PC-3 (cell line): ENCODE data around the gene CNKSR3. TPM values are rescaled to one million over a fixed set of nuclear protein-coding genes. Genes with fewer than 3 reads are reported as not detected.

Source experiments
- ATAC-seq: fragments of 200-7000 bp; cut with Tn5 transposase; 2 replicates; pipeline ENCODE4 v1.9.1; 2020; ENCODE audit warnings: mild to moderate bottlenecking, moderate library complexity
- BruUV-seq: library from RNA; stranded (reverse); fragments of 400-500 nt; replicated peaks from 2 replicates; lab custom pipeline; 2021; lab: Mats Ljungman, UMichigan
- CTCF ChIA-PET: fragments of 300-600 bp; sonication (Branson Sonifier 250); formaldehyde crosslinking; loops from one replicate; lab custom pipeline; 2022; ENCODE audit warnings: antibody characterized with exemption; lab: Charles Lee
- POLR2A ChIA-PET: fragments of 300-600 bp; sonication (Branson Sonifier 250); formaldehyde crosslinking; loops from one replicate; lab custom pipeline; 2022; ENCODE audit warnings: antibody characterized with exemption; ENCODE audit not compliant: unreplicated experiment; lab: Charles Lee
- DNase-seq: peaks from one replicate; pipeline ENCODE4 v3.0.0-alpha.2; 2015
- H2AFZ ChIP-seq: fragments of 300-600 bp; sonication (generic); 2 replicates; pipeline ENCODE4 v1.6.0; 2016; ENCODE audit warnings: antibody characterized with exemption, low read length
- H3F3A ChIP-seq: fragments of 300-600 bp; sonication (generic); one replicate; pipeline ENCODE4 v1.6.0; 2017; ENCODE audit warnings: antibody characterized with exemption, low read length, control low read depth, mild to moderate bottlenecking; ENCODE audit not compliant: unreplicated experiment
- H3K27ac ChIP-seq: fragments of 300-600 bp; sonication (generic); 2 replicates; pipeline ENCODE4 v1.5.1; 2016; ENCODE audit warnings: mild to moderate bottlenecking, low read length
- H3K27me3 ChIP-seq: fragments of 300-600 bp; sonication (generic); 2 replicates; pipeline ENCODE4 v1.6.1; 2016; ENCODE audit warnings: low read length, mixed read lengths
- H3K36me3 ChIP-seq: fragments of 300-600 bp; sonication (generic); 2 replicates; pipeline ENCODE4 v1.6.1; 2016; ENCODE audit warnings: low read depth, mixed run types, low read length, mixed read lengths
- H3K4me1 ChIP-seq: fragments of 300-600 bp; sonication (generic); 2 replicates; pipeline ENCODE4 v1.5.1; 2016; ENCODE audit warnings: low read length; ENCODE audit not compliant: insufficient read depth
- H3K4me2 ChIP-seq: fragments of 300-600 bp; sonication (generic); 2 replicates; pipeline ENCODE4 v1.6.0; 2016; ENCODE audit warnings: low read length
- H3K4me3 ChIP-seq: fragments of 300-600 bp; sonication (generic); 2 replicates; pipeline ENCODE4 v1.5.1; 2016; ENCODE audit warnings: mild to moderate bottlenecking, low read length, mixed read lengths
- H3K79me2 ChIP-seq: fragments of 300-600 bp; sonication (generic); 2 replicates; pipeline ENCODE4 v1.6.1; 2017; ENCODE audit warnings: low read length, mixed read lengths
- H3K9ac ChIP-seq: fragments of 300-600 bp; sonication (generic); 2 replicates; pipeline ENCODE4 v1.6.0; 2016; ENCODE audit warnings: mild to moderate bottlenecking, low read length
- H3K9me2 ChIP-seq: fragments of 300-600 bp; sonication (generic); replicated peaks from 2 replicates; pipeline ENCODE4 v1.6.1; 2016; ENCODE audit warnings: mixed run types, low read length, mixed read lengths
- H3K9me3 ChIP-seq: fragments of 300-600 bp; sonication (generic); 2 replicates; pipeline ENCODE4 v1.6.1; 2016; ENCODE audit warnings: low read length, mixed read lengths
- H4K20me1 ChIP-seq: fragments of 300-600 bp; sonication (generic); 2 replicates; pipeline ENCODE4 v1.6.1; 2016; ENCODE audit warnings: low read length, mixed read lengths
- CTCF ChIP-seq: fragments of 300-600 bp; sonication (generic); conservative IDR thresholded peaks from 2 replicates; pipeline ENCODE4 v1.5.1; 2017; ENCODE audit warnings: antibody characterized with exemption, low read depth, mild to moderate bottlenecking, low read length
- EZH2 ChIP-seq: fragments of 300-600 bp; sonication (generic); IDR thresholded peaks from one replicate; pipeline ENCODE4 v1.6.1; 2017; ENCODE audit warnings: antibody characterized with exemption, mild to moderate bottlenecking, low read length; ENCODE audit not compliant: unreplicated experiment
- EZH2phosphoT487 ChIP-seq: fragments of 300-600 bp; sonication (generic); IDR thresholded peaks from 2 replicates; pipeline ENCODE4 v1.6.1; 2018; ENCODE audit warnings: mild to moderate bottlenecking, antibody characterized with exemption, low read length, borderline replicate concordance
- intact Hi-C: fragments of 100-400 bp; cut with micrococcal nuclease; formaldehyde crosslinking; loops from 2 replicates; pipeline ENCODE4 v1.9.0; 2023
- total RNA-seq: library from RNA; depleted of rRNA; stranded (reverse); fragments of >200 nt; gene quantifications from 2 replicates; pipeline ENCODE4 v1.2.3, GENCODE V29; 2014

CNKSR3 gene
- total RNA-seq, 1 experiment from 2014 or later: 3.2 TPM

GRCh38 chr6:154445417-154445816 is 65.1 kb downstream of the CNKSR3 start:
- no peaks in the 10 kb centered on the region for H3F3A ChIP-seq
- no peaks in the 10 kb centered on the region for H3K79me2 ChIP-seq
- TF ChIP-seq EZH2phosphoT487 (no peak), EZH2 (no peak), CTCF (no peak)
- no peak overlapping the region for H3K9ac ChIP-seq
- H3K27me3 ChIP-seq: no peaks in the 10 kb centered on the region
- H3K4me3 ChIP-seq: no peak overlapping the region
- no TSS peak for BruUV-seq
- no peak for ATAC-seq
- no peaks in the 10 kb centered on the region for H3K9me2 ChIP-seq
- DNase-seq: no peak
- no peak overlapping the region for H2AFZ ChIP-seq
- intact Hi-C loops: no loop called here
- H3K4me2 ChIP-seq: no peak overlapping the region
- H3K4me1 ChIP-seq: no peaks in the 10 kb centered on the region
- ChIA-PET CTCF (no interaction called here), POLR2A (interaction anchor here (0.6 kb wide), 1 partner anchor 1450 kb away, joined by 4 read pairs; no protein-coding TSS in a partner anchor)
- no peaks in the 10 kb centered on the region for H3K36me3 ChIP-seq
- no peaks in the 10 kb centered on the region for H3K9me3 ChIP-seq
- no peaks in the 10 kb centered on the region for H4K20me1 ChIP-seq
- no peak overlapping the region for H3K27ac ChIP-seq

- ChIA-PET CTCF (no interaction called here), POLR2A (no interaction called here)
- H3K4me1 ChIP-seq: no peaks in the 10 kb centered on the region
- H3K79me2 ChIP-seq: no peaks in the 10 kb centered on the region
- DNase-seq: no peak
- H3K4me3 ChIP-seq: no peak overlapping the region
- no peak overlapping the region for H2AFZ ChIP-seq
- no peak for ATAC-seq
- H3F3A ChIP-seq: no peaks in the 10 kb centered on the region
- H3K9me2 ChIP-seq: no peaks in the 10 kb centered on the region
- no peaks in the 10 kb centered on the region for H3K27me3 ChIP-seq
- H3K9me3 ChIP-seq: no peaks in the 10 kb centered on the region
- H4K20me1 ChIP-seq: no peaks in the 10 kb centered on the region
- no peak overlapping the region for H3K4me2 ChIP-seq
- no TSS peak for BruUV-seq
- H3K27ac ChIP-seq: no peak overlapping the region
- intact Hi-C loops: no loop called here
- TF ChIP-seq EZH2: no peak
- no peak for TF ChIP-seq CTCF
- no peak for TF ChIP-seq EZH2phosphoT487
- no peaks in the 10 kb centered on the region for H3K36me3 ChIP-seq
- no peak overlapping the region for H3K9ac ChIP-seq
These were observed 68.5 kb downstream of the CNKSR3 start for GRCh38 chr6:154441995-154442310.

- Histone ChIP-seq H3K4me2 (no peak overlapping the region), H3K4me1 (no peaks in the 10 kb centered on the region), H4K20me1 (no peaks in the 10 kb centered on the region), H3K9ac (no peak overlapping the region), H3K79me2 (no peaks in the 10 kb centered on the region), H3K27me3 (no peaks in the 10 kb centered on the region), H3K9me3 (no peaks in the 10 kb centered on the region), H3F3A (no peaks in the 10 kb centered on the region), H3K9me2 (no peaks in the 10 kb centered on the region), H3K4me3 (no peak overlapping the region), H3K27ac (no peak overlapping the region), H3K36me3 (no peaks in the 10 kb centered on the region), H2AFZ (no peak overlapping the region)
- DNase-seq (no peak), ATAC-seq (no peak)
- intact Hi-C loops: no loop called here
- TF ChIP-seq EZH2phosphoT487 (no peak), CTCF (no peak), EZH2 (no peak)
- CTCF ChIA-PET: no interaction called here
- POLR2A ChIA-PET: no interaction called here
- no TSS peak for BruUV-seq
These were observed 70.0 kb downstream of the CNKSR3 start for GRCh38 chr6:154440422-154441043.
